GM23338 (cell line): Measurements from ENCODE around the gene FBXL4. TPM values are rescaled to one million over a fixed set of nuclear protein-coding genes. Genes with fewer than 3 reads are reported as not detected.

Source experiments
- ATAC-seq: fragments of 200-7000 bp; cut with Tn5 transposase; 3 replicates; pipeline ENCODE4 v1.9.1; 2020
- DNase-seq: peaks from one replicate; pipeline ENCODE4 v3.0.0-alpha.2; 2015; ENCODE audit warnings: low spot score
- H2AFZ ChIP-seq: fragments of 200-600 bp; sonication (generic); 2 replicates; pipeline ENCODE4 v1.8.0; 2016; ENCODE audit warnings: antibody characterized with exemption, mild to moderate bottlenecking, moderate library complexity
- H3F3A ChIP-seq: fragments of 200-600 bp; sonication (generic); replicated peaks from 2 replicates; pipeline ENCODE4 v1.8.0; 2017; ENCODE audit warnings: antibody characterized with exemption, mixed run types, low read depth
- H3K27ac ChIP-seq: fragments of 200-600 bp; sonication (generic); 2 replicates; pipeline ENCODE4 v1.6.1; 2016; ENCODE audit warnings: low read depth
- H3K27me3 ChIP-seq: fragments of 200-600 bp; sonication (generic); 2 replicates; pipeline ENCODE4 v1.8.0; 2016; ENCODE audit warnings: mild to moderate bottlenecking, mixed run types, moderate library complexity; ENCODE audit not compliant: insufficient read depth
- H3K36me3 ChIP-seq: fragments of 200-600 bp; sonication (generic); 2 replicates; pipeline ENCODE4 v1.8.0; 2016; ENCODE audit warnings: mild to moderate bottlenecking; ENCODE audit not compliant: insufficient read depth
- H3K4me1 ChIP-seq: fragments of 200-600 bp; sonication (generic); 2 replicates; pipeline ENCODE4 v1.8.0; 2016; ENCODE audit warnings: mild to moderate bottlenecking, moderate library complexity; ENCODE audit not compliant: insufficient read depth
- H3K4me2 ChIP-seq: fragments of 200-600 bp; sonication (generic); 2 replicates; pipeline ENCODE4 v1.7.1; 2017; ENCODE audit warnings: mixed run types
- H3K4me3 ChIP-seq: fragments of 200-600 bp; sonication (generic); 2 replicates; pipeline ENCODE4 v1.6.1; 2016; ENCODE audit warnings: mixed run types
- H3K79me2 ChIP-seq: fragments of 200-600 bp; sonication (generic); replicated peaks from 2 replicates; pipeline ENCODE4 v1.8.0; 2017; ENCODE audit warnings: mild to moderate bottlenecking; ENCODE audit not compliant: insufficient read depth
- H3K9me2 ChIP-seq: fragments of 200-600 bp; sonication (generic); 2 replicates; pipeline ENCODE4 v1.8.0; 2017; ENCODE audit not compliant: insufficient read depth
- H4K20me1 ChIP-seq: fragments of 200-600 bp; sonication (generic); replicated peaks from 2 replicates; pipeline ENCODE4 v1.8.0; 2017; ENCODE audit warnings: mild to moderate bottlenecking; ENCODE audit not compliant: insufficient read depth
- H3K27ac Mint-ChIP-seq: 2 replicates; pipeline ENCODE4 v1.8.0; 2020; ENCODE audit warnings: inconsistent platforms, mild to moderate bottlenecking, moderate library complexity, mixed read lengths
- H3K27me3 Mint-ChIP-seq: 3 replicates; pipeline ENCODE4 v1.8.0; 2022; ENCODE audit warnings: low read depth, mild to moderate bottlenecking, moderate library complexity, mixed read lengths, inconsistent platforms; ENCODE audit not compliant: insufficient read depth, poor library complexity
- H3K36me3 Mint-ChIP-seq: 3 replicates; pipeline ENCODE4 v1.8.0; 2021; ENCODE audit warnings: low read depth, mild to moderate bottlenecking, inconsistent platforms, moderate library complexity, mixed read lengths
- H3K4me1 Mint-ChIP-seq: 3 replicates; pipeline ENCODE4 v1.8.0; 2020; ENCODE audit warnings: mild to moderate bottlenecking, inconsistent platforms, mixed read lengths
- H3K4me3 Mint-ChIP-seq: 3 replicates; pipeline ENCODE4 v1.8.0; 2021; ENCODE audit warnings: moderate library complexity, mild to moderate bottlenecking, inconsistent platforms, mixed read lengths
- H3K9me3 Mint-ChIP-seq: 3 replicates; pipeline ENCODE4 v1.8.0; 2020; ENCODE audit warnings: moderate library complexity, mild to moderate bottlenecking, inconsistent platforms, mixed read lengths
- CTCF ChIP-seq, 2 experiments: fragments of 200-600 bp in 1 of 2; sonication (generic) in 1 of 2; conservative IDR thresholded peaks; 2 replicates each; pipeline versions ENCODE4 v1.5.1 to v1.6.1; 2016 to 2017; ENCODE audit warnings: antibody characterized with exemption in 2 of 2, low read depth in 2 of 2, mild to moderate bottlenecking in 2 of 2, moderate library complexity in 1 of 2
- EZH2 ChIP-seq: fragments of 200-600 bp; sonication (generic); IDR thresholded peaks from one replicate; pipeline ENCODE4 v1.8.0; 2017; ENCODE audit warnings: antibody characterized with exemption, mild to moderate bottlenecking, low read depth; ENCODE audit not compliant: unreplicated experiment
- EZH2phosphoT487 ChIP-seq: fragments of 200-600 bp; sonication (generic); IDR thresholded peaks from one replicate; pipeline ENCODE4 v1.8.1; 2018; ENCODE audit warnings: antibody characterized with exemption; ENCODE audit not compliant: unreplicated experiment
- POLR2AphosphoS5 ChIP-seq: IDR thresholded peaks from 2 replicates; pipeline ENCODE4 v1.6.1; 2016; ENCODE audit warnings: antibody characterized with exemption, low read depth
- ZNF331 ChIP-seq: fragments of 250-450 bp; sonication (Bioruptor Pico); IDR thresholded peaks from 2 replicates; pipeline ENCODE4 v1.5.0; 2020; ENCODE audit warnings: low read depth, mild to moderate bottlenecking, moderate library complexity
- polyA plus RNA-seq: library from polyadenylated mRNA; unstranded; fragments of >200 nt; fragmentation: Nextera tagmentation; extraction: Ambion mirVana; gene quantifications from 2 replicates; pipeline ENCODE4 v1.2.1, GENCODE V29; 2016
- total RNA-seq: library from RNA; depleted of rRNA; stranded (reverse); fragments of >200 nt; shearing (Covaris generic); gene quantifications from 2 replicates; pipeline ENCODE4 v1.2.3, GENCODE V29; 2014
- TF ChIP-seq, protein P1 (sequence below): IDR thresholded peaks from 2 replicates; pipeline ENCODE4 v1.6.1; 2016; ENCODE audit warnings: antibody characterized with exemption
- TF ChIP-seq, protein P2 (sequence below): fragments of 250-450 bp; sonication (Bioruptor Pico); IDR thresholded peaks from 2 replicates; pipeline ENCODE4 v1.5.0; 2020; ENCODE audit warnings: mild to moderate bottlenecking, moderate library complexity

The FBXL4 gene
- total and polyA plus RNA-seq, 2 experiments from 2014 or later: 8.5 to 23.4 TPM

GRCh38 chr6:98833057-98833306, 114.8 kb downstream of the FBXL4 start:
- Histone ChIP-seq H3K4me2 (peak overlapping the region; percentile 90), H3F3A (peaks cover 18% of the 10 kb centered on the region), H2AFZ (peak overlapping the region; percentile 94), H4K20me1 (peaks cover 15% of the 10 kb centered on the region), H3K27me3 (peaks cover 96% of the 10 kb centered on the region), H3K79me2 (no peaks in the 10 kb centered on the region), H3K36me3 (no peaks in the 10 kb centered on the region), H3K4me3 (peak overlapping the region; percentile 66), H3K4me1 (peaks cover 61% of the 10 kb centered on the region), H3K27ac (no peak overlapping the region), H3K9me2 (no peaks in the 10 kb centered on the region)
- peak; percentile 16 for ATAC-seq
- Mint-ChIP-seq H3K27me3 (peaks cover 92% of the 10 kb centered on the region), H3K27ac (no peak overlapping the region), H3K4me3 (peak overlapping the region; percentile 71), H3K4me1 (peaks cover 57% of the 10 kb centered on the region), H3K36me3 (no peaks in the 10 kb centered on the region; the same call in 2 of the 3 replicates), H3K9me3 (no peaks in the 10 kb centered on the region; the same call in 2 of the 3 replicates)
- TF ChIP-seq, protein P1, sequence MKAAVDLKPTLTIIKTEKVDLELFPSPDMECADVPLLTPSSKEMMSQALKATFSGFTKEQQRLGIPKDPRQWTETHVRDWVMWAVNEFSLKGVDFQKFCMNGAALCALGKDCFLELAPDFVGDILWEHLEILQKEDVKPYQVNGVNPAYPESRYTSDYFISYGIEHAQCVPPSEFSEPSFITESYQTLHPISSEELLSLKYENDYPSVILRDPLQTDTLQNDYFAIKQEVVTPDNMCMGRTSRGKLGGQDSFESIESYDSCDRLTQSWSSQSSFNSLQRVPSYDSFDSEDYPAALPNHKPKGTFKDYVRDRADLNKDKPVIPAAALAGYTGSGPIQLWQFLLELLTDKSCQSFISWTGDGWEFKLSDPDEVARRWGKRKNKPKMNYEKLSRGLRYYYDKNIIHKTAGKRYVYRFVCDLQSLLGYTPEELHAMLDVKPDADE: no peak
- TF ChIP-seq EZH2 (peak; percentile 12), CTCF (conservative IDR thresholded peaks at IDR 0.05; ENCODE audit: low read depth in 2 of 2) (peak in 1 of 2 experiments; percentile 35; a peak in 1 of 4 replicates), EZH2phosphoT487 (peak; percentile 75), POLR2AphosphoS5 (no peak), ZNF331 (CRISPR knock-in tag) (no peak)
- TF ChIP-seq, protein P2, sequence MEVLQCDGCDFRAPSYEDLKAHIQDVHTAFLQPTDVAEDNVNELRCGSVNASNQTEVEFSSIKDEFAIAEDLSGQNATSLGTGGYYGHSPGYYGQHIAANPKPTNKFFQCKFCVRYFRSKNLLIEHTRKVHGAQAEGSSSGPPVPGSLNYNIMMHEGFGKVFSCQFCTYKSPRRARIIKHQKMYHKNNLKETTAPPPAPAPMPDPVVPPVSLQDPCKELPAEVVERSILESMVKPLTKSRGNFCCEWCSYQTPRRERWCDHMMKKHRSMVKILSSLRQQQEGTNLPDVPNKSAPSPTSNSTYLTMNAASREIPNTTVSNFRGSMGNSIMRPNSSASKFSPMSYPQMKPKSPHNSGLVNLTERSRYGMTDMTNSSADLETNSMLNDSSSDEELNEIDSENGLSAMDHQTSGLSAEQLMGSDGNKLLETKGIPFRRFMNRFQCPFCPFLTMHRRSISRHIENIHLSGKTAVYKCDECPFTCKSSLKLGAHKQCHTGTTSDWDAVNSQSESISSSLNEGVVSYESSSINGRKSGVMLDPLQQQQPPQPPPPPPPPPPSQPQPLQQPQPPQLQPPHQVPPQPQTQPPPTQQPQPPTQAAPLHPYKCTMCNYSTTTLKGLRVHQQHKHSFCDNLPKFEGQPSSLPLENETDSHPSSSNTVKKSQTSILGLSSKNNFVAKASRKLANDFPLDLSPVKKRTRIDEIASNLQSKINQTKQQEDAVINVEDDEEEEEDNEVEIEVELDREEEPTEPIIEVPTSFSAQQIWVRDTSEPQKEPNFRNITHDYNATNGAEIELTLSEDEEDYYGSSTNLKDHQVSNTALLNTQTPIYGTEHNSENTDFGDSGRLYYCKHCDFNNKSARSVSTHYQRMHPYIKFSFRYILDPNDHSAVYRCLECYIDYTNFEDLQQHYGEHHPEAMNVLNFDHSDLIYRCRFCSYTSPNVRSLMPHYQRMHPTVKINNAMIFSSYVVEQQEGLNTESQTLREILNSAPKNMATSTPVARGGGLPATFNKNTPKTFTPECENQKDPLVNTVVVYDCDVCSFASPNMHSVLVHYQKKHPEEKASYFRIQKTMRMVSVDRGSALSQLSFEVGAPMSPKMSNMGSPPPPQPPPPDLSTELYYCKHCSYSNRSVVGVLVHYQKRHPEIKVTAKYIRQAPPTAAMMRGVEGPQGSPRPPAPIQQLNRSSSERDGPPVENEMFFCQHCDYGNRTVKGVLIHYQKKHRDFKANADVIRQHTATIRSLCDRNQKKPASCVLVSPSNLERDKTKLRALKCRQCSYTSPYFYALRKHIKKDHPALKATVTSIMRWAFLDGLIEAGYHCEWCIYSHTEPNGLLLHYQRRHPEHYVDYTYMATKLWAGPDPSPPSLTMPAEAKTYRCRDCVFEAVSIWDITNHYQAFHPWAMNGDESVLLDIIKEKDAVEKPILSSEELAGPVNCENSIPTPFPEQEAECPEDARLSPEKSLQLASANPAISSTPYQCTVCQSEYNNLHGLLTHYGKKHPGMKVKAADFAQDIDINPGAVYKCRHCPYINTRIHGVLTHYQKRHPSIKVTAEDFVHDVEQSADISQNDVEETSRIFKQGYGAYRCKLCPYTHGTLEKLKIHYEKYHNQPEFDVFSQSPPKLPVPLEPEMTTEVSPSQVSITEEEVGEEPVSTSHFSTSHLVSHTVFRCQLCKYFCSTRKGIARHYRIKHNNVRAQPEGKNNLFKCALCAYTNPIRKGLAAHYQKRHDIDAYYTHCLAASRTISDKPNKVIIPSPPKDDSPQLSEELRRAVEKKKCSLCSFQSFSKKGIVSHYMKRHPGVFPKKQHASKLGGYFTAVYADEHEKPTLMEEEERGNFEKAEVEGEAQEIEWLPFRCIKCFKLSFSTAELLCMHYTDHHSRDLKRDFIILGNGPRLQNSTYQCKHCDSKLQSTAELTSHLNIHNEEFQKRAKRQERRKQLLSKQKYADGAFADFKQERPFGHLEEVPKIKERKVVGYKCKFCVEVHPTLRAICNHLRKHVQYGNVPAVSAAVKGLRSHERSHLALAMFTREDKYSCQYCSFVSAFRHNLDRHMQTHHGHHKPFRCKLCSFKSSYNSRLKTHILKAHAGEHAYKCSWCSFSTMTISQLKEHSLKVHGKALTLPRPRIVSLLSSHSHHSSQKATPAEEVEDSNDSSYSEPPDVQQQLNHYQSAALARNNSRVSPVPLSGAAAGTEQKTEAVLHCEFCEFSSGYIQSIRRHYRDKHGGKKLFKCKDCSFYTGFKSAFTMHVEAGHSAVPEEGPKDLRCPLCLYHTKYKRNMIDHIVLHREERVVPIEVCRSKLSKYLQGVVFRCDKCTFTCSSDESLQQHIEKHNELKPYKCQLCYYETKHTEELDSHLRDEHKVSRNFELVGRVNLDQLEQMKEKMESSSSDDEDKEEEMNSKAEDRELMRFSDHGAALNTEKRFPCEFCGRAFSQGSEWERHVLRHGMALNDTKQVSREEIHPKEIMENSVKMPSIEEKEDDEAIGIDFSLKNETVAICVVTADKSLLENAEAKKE: no peak
- no peak for DNase-seq
